ENCODE results near the gene COQ10A. TPM values are rescaled to one million over a fixed set of nuclear protein-coding genes. Genes with fewer than 3 reads are reported as not detected.

Gene COQ10A
- 10.3 and 14.9 TPM in 2 replicates for total RNA-seq

GRCh38 chr12:56266693-56267442 lies at the start of gene COQ10A:
COQ10A (plus strand) TSS chr12:56266942; CDS start chr12:56267119, 177 bp downstream.

GRCh38 chr12:56221757-56222530 lies 44.8 kb upstream of the COQ10A start, which contains the start of gene RNF41:
RNF41 (minus strand) TSS chr12:56221922; CDS start chr12:56214047, 7,875 bp downstream.

DNA sequence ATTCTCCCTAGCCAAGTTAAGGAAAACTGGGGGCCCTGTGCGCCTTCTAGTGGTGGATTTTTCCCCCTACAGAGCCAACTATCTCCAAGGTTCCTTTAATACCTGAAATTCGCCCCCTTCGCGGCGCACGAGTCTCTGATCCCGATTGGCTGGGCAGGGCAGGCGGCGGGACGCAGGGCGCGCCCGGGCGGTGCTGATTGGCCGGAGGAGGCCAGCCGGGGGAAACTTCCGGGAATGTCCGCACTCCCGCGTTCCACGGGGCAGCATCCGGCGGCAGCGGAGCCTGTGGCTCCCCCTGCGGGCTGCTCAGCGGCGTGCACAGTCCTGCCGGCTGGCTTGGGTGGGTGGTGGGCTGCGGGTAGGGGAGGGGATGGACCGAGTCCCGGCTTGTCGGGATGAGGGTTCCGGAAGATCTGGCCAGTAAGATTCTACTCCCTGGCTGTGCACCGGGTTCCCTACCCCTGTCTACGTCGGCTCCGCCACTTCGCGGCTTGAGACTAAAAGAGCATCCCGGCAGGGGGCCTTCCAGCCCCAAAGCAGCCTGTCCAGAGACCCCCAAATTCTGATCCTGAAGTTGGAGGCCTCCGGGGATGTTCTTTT lies 42.5 kb upstream of the COQ10A start, which contains the start of gene NABP2:
Gene NABP2, plus strand, starts transcription at position 241 of the 600 bp plus-strand sequence. CDS start 515 bp downstream, outside the sequence.

DNA sequence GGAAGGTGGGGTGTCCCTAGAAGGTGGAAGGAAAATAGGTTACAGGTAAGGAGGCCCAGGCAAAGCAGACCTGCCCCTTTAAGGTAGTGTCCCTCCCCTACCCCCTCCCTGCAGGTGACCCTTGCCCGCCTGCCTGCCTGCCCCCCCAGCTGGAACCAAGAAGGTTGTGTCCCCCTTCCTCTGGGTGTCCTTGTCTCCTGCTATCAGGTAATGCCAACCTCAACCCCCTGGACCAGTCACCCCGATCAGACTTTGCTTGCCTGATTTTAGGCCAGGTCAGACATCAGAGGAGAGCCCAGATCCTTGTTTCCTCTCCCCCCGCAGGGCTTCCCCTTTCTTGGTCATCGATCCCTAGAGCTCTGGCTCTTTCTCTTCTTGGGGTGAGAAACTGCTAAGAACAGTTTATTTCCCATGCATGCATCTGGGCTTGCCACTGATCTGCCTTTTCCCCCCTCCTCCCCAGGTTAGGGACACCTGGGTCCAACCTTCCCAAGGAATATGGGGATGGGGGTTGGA lies 36.8 kb upstream of the COQ10A start, which contains the start of gene SLC39A5:
Gene SLC39A5, plus strand, starts transcription at position 136 of the 516 bp plus-strand sequence. CDS start 1,224 bp downstream, outside the sequence.

DNA sequence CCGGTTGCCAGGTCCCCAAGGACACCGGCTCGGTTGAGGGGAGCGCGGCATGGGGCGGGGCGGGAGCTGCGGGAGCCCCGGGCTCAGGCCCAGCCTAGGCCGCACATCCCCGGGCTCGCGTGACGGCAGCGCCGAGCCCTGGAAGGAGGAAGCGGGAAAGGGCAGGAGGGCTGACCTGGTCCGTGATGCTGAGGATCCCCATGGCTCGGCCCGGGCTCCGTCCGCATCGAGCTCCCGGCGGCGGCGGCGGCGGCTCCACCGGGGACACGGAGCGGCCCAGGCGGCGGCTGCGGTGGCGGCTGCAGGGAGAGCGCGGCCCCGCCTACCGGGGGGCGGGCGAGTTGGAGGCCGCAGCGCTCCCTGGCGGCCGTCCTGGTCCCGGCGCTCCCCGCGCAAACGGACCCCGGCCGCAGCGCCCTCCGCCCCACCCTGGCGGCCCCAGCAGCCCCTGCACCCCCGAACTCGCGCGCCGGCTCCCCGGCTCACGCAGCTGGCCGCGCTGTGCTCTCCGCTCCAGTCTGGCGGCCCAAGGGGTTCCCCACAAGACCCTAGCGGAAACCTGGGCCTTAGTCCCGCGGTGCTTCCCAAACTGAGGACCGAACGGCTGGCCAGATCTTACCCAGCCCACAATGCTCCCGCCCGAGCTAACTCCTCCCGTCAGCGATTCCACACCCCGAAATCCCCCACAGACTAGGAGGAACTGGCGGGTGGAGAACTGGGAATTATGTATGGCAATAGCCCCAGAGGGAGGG lies 8.5 kb upstream of the COQ10A start, which contains the start of gene ANKRD52:
Gene ANKRD52, minus strand, starts transcription at position 317 of the 752 bp plus-strand sequence. Its CDS starts 115 bp downstream, at position 202.

GRCh38 chr12:56299853-56300643 lies 33.3 kb downstream of the COQ10A start, which contains the start of gene CS:
CS (minus strand) TSS chr12:56300330; CDS start chr12:56300201, 129 bp downstream.

GRCh38 chr12:56315622-56316473 lies 49.1 kb downstream of the COQ10A start, which contains the start of gene CNPY2:
CNPY2 (minus strand) TSS chr12:56315988; CDS start chr12:56315217, 771 bp downstream.

Other genes starting within 250 kb of the COQ10A start
- 2.8 and 4.9 TPM in 2 replicates for gene IKZF4, start 245.9 kb upstream of the COQ10A start, total RNA-seq
- 329 and 597 TPM in 2 replicates for gene RPS26, start 225.0 kb upstream of the COQ10A start, total RNA-seq
- under 0.01 and 0.22 TPM in 2 replicates for gene ERBB3, start 186.8 kb upstream of the COQ10A start, total RNA-seq
- 136 and 194 TPM in 2 replicates for gene PA2G4, start 162.4 kb upstream of the COQ10A start, total RNA-seq
- gene RPL41, start 150.3 kb upstream of the COQ10A start, total RNA-seq = 918 and 4,761 TPM in 2 replicates
- 5.0 and 7.4 TPM in 2 replicates for gene ZC3H10, start 148.7 kb upstream of the COQ10A start, total RNA-seq
- 334 and 363 TPM in 2 replicates for gene ESYT1, start 138.7 kb upstream of the COQ10A start, total RNA-seq
- gene MYL6B, start 114.4 kb upstream of the COQ10A start, total RNA-seq = 39.5 and 81.2 TPM in 2 replicates
- 1,095 and 1,312 TPM in 2 replicates for gene MYL6, start 108.6 kb upstream of the COQ10A start, total RNA-seq
- 45.4 and 50.1 TPM in 2 replicates for gene SMARCC2, start 77.5 kb upstream of the COQ10A start, total RNA-seq
- gene RNF41, start 45.0 kb upstream of the COQ10A start, total RNA-seq = 104 and 236 TPM in 2 replicates
- 26.3 and 42.1 TPM in 2 replicates for gene NABP2, start 42.6 kb upstream of the COQ10A start, total RNA-seq
- gene SLC39A5, start 36.9 kb upstream of the COQ10A start, total RNA-seq = not detected in 2 replicates
- 21.2 and 39.4 TPM in 2 replicates for gene ANKRD52, start 8.6 kb upstream of the COQ10A start, total RNA-seq
- 83.4 and 160 TPM in 2 replicates for gene CS, start 33.4 kb downstream of the COQ10A start, total RNA-seq
- gene CNPY2, start 49.0 kb downstream of the COQ10A start, total RNA-seq = 84.8 and 105 TPM in 2 replicates
- gene PAN2, start 67.1 kb downstream of the COQ10A start, total RNA-seq = 13.6 and 20.6 TPM in 2 replicates
- not detected in 2 replicates for gene IL23A, start 71.9 kb downstream of the COQ10A start, total RNA-seq
- gene STAT2, start 93.2 kb downstream of the COQ10A start, total RNA-seq = 271 and 396 TPM in 2 replicates
- gene APOF, start 95.9 kb downstream of the COQ10A start, total RNA-seq = not detected in 2 replicates
- gene TIMELESS, start 182.5 kb downstream of the COQ10A start, total RNA-seq = 2.0 and 21.9 TPM in 2 replicates
- gene MIP, start 187.7 kb downstream of the COQ10A start, total RNA-seq = not detected in 2 replicates
- gene SPRYD4, start 201.6 kb downstream of the COQ10A start, total RNA-seq = 1.8 and 2.7 TPM in 2 replicates
- not detected in 2 replicates for gene GLS2, start 221.2 kb downstream of the COQ10A start, total RNA-seq

Data from placental pericyte (primary cell).